ENCODE results near the gene NTMT1. TPM values are rescaled to one million over a fixed set of nuclear protein-coding genes. Genes with fewer than 3 reads are reported as not detected.

Gene NTMT1
- total and polyA plus RNA-seq, 4 experiments from 2014 or later, result 45.0 to 55.1 (median 46.9) TPM

DNA sequence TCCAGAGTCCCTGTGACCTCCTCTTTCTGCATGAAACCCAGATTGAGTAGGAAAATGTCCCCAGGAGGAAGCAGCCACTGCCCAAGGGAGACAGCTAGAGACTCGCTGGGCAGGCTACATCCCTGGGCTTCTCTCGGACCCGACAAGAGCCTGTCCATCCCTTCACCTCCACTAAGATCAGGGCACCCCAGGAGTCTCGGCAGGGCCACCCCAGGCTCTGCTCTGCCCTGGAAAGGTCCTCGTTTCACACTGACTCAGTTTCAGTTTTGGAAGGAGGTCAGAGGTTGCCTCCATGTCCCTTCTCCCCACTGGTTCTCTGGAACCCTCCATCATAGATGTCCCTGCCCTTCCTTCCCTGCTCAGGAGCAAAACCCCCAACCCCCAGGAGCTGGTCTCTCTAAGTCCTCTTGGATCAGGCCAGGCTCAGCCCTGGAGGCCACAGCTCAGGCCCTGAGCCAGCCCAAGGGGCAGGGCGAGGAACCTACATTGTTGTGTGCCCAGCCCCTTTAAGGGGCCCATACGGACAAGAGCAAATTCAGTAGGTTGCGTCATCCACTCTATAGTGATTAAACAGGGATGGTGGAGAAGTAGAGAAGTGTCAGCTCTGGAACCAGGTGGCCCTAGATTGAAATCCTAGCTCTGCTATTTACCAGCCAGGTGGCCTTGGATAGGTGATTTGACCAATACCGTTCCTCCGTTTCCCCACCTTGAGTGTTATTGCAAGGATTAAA lies 42.5 kb upstream of the NTMT1 start:
- H3K27me3 ChIP-seq (ENCODE audit: insufficient read depth, low read length), result no peaks in the 10 kb centered on the region
- ChIA-PET CTCF (ENCODE audit: partially characterized antibody) (interaction anchor here (0.7 to 2.9 kb wide), 10 partner anchors 8 to 452 kb away, joined by 3 to 6 read pairs (median 4); partner anchors contain the start of gene NTMT1), POLR2A (ENCODE audit: partially characterized antibody) (interaction anchor here (0.9 to 2.9 kb wide), 6 partner anchors 14 to 443 kb away, joined by 3 to 17 read pairs (median 4); partner anchors contain the start of gene IER5L)
- intact Hi-C loops (cut with micrococcal nuclease), result loop anchor here (1.0 kb wide), 1 partner anchor 43 kb away; the partner anchor contains the start of gene NTMT1
- H3K27me3 Mint-ChIP-seq, result no peaks in the 10 kb centered on the region
- no peaks in the 10 kb centered on the region for H3K36me3 Mint-ChIP-seq
- H3K4me1 Mint-ChIP-seq, result peaks cover 27 to 82% (median 54%) of the 10 kb centered on the region in 4 donors
- H3K36me3 ChIP-seq (ENCODE audit: insufficient read depth, low read length), result no peaks in the 10 kb centered on the region
- H3K27ac ChIP-seq (ENCODE audit: low read depth, low read length), result no peak overlapping the region
- no peak for DNase-seq
- peaks cover 52% of the 10 kb centered on the region for H3K4me1 ChIP-seq (ENCODE audit: insufficient read depth, low read length)
- H3K4me3 Mint-ChIP-seq, result peak overlapping the region in 4 of 8 donors; percentile 7 to 39 (median 18)
- no peaks in the 10 kb centered on the region for H3K9me3 ChIP-seq (ENCODE audit: control insufficient read depth in 1 of 2, low read length in 2 of 2)
- H3K27ac Mint-ChIP-seq, result peak overlapping the region in 5 of 7 donors; percentile 14 to 92 (median 41)
- H3K4me3 ChIP-seq (ENCODE audit: low read length in 2 of 2), result no peak overlapping the region
- H3K9me3 Mint-ChIP-seq, result no peaks in the 10 kb centered on the region

- DNase-seq, result peak; percentile 59 to 67 (median 62)
- peak overlapping the region; percentile 20 to 92 (median 83) for H3K27ac Mint-ChIP-seq
- intact Hi-C loops (cut with micrococcal nuclease), result loop anchor here (1.0 kb wide), 1 partner anchor 42 kb away; the partner anchor contains the start of gene NTMT1
- peaks cover 52% of the 10 kb centered on the region for H3K4me1 ChIP-seq (ENCODE audit: insufficient read depth, low read length)
- no peaks in the 10 kb centered on the region for H3K36me3 ChIP-seq (ENCODE audit: insufficient read depth, low read length)
- H3K27ac ChIP-seq (ENCODE audit: low read depth, low read length), result no peak overlapping the region
- no peaks in the 10 kb centered on the region for H3K36me3 Mint-ChIP-seq
- H3K9me3 ChIP-seq (ENCODE audit: control insufficient read depth in 1 of 2, low read length in 2 of 2), result no peaks in the 10 kb centered on the region
- H3K27me3 ChIP-seq (ENCODE audit: insufficient read depth, low read length), result no peaks in the 10 kb centered on the region
- ChIA-PET POLR2A (ENCODE audit: partially characterized antibody) (interaction anchor here (0.9 to 2.9 kb wide), 8 partner anchors 13 to 444 kb away, joined by 3 to 17 read pairs (median 4); partner anchors contain the start of gene IER5L), CTCF (ENCODE audit: partially characterized antibody) (interaction anchor here (0.6 to 2.9 kb wide), 11 partner anchors 9 to 452 kb away, joined by 3 to 6 read pairs (median 4); partner anchors contain the start of gene NTMT1)
- no peaks in the 10 kb centered on the region for H3K9me3 Mint-ChIP-seq
- H3K4me1 Mint-ChIP-seq, result peaks cover 26 to 77% (median 52%) of the 10 kb centered on the region in 4 donors
- H3K27me3 Mint-ChIP-seq, result no peaks in the 10 kb centered on the region
- peak overlapping the region in 5 of 8 donors; percentile 19 to 70 (median 32) for H3K4me3 Mint-ChIP-seq
- no peak overlapping the region for H3K4me3 ChIP-seq (ENCODE audit: low read length in 2 of 2)
Observed at GRCh38 chr9:129584136-129584535, 41.8 kb upstream of the NTMT1 start.

GRCh38 chr9:129585352-129585751 lies 40.6 kb upstream of the NTMT1 start:
- H3K9me3 ChIP-seq (ENCODE audit: control insufficient read depth in 1 of 2, low read length in 2 of 2), result no peaks in the 10 kb centered on the region
- Mint-ChIP-seq H3K27me3 (no peaks in the 10 kb centered on the region), H3K4me1 (peaks cover 16 to 64% (median 40%) of the 10 kb centered on the region in 4 donors), H3K36me3 (no peaks in the 10 kb centered on the region), H3K27ac (peak overlapping the region in 1 of 7 donors; percentile 59), H3K4me3 (no peak overlapping the region), H3K9me3 (no peaks in the 10 kb centered on the region)
- CTCF ChIA-PET (ENCODE audit: partially characterized antibody), result interaction anchor here (0.7 to 2.9 kb wide), 4 partner anchors 12 to 411 kb away, joined by 3 to 6 read pairs (median 4); no protein-coding TSS in a partner anchor
- no peak overlapping the region for H3K27ac ChIP-seq (ENCODE audit: low read depth, low read length)
- intact Hi-C loops (cut with micrococcal nuclease), result no loop called here
- POLR2A ChIA-PET (ENCODE audit: partially characterized antibody), result no interaction called here
- H3K4me1 ChIP-seq (ENCODE audit: insufficient read depth, low read length), result peaks cover 41% of the 10 kb centered on the region
- no peaks in the 10 kb centered on the region for H3K36me3 ChIP-seq (ENCODE audit: insufficient read depth, low read length)
- H3K4me3 ChIP-seq (ENCODE audit: low read length in 2 of 2), result no peak overlapping the region
- no peak for DNase-seq
- no peaks in the 10 kb centered on the region for H3K27me3 ChIP-seq (ENCODE audit: insufficient read depth, low read length)

DNA sequence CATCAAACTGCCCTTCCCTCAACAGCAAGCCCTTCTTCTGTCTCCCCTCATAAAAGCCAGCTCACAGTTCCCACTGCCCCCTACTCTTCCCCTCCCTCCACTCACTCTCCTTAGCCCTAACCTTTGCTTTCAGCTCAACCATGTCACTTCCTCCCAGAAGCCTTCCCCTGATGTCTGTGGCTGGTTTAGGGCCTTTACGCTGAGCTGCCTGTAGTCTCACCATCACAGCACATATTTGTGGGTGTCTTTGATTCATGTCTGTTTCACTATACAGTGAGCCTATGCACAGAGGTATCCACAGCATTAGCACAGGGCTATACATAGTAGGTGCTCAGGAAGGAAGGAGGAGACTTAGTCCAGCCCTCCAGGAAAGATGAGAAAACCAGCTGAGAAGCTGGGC lies 39.7 kb upstream of the NTMT1 start:
- POLR2A ChIA-PET (ENCODE audit: partially characterized antibody), result no interaction called here
- H3K4me1 Mint-ChIP-seq, result peaks cover 14 to 58% (median 35%) of the 10 kb centered on the region in 4 donors
- H3K4me1 ChIP-seq (ENCODE audit: insufficient read depth, low read length), result peaks cover 34% of the 10 kb centered on the region

DNA sequence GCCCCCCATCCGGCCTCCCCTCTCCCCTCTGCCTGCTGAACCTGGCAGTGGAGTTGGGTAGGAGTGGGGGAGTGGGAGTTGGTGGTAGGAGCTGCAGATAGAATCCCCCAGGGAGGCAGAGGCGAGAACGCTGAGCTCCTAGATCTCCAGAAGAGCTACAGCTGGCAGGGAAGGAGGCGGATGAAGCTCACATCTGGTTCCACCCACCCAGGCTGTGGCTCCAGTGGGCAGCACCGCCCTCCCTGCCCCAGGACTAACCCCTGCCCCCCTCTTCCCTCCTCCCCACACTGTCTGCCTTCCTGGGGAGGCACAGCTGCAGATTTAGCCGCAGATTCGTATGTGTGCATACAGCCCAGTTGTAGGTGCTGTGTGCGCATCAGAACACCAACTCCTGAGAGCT lies 39.3 kb upstream of the NTMT1 start:
- Histone ChIP-seq H3K36me3 (ENCODE audit: insufficient read depth, low read length) (no peaks in the 10 kb centered on the region), H3K27me3 (ENCODE audit: insufficient read depth, low read length) (no peaks in the 10 kb centered on the region), H3K4me3 (ENCODE audit: low read length in 2 of 2) (no peak overlapping the region), H3K9me3 (ENCODE audit: control insufficient read depth in 1 of 2, low read length in 2 of 2) (no peaks in the 10 kb centered on the region), H3K27ac (ENCODE audit: low read depth, low read length) (no peak overlapping the region), H3K4me1 (ENCODE audit: insufficient read depth, low read length) (peaks cover 30% of the 10 kb centered on the region)
- Mint-ChIP-seq H3K27me3 (peaks cover 0 to 1% of the 10 kb centered on the region in 2 donors), H3K36me3 (no peaks in the 10 kb centered on the region), H3K4me1 (peaks cover 13 to 55% (median 35%) of the 10 kb centered on the region in 4 donors), H3K4me3 (peak overlapping the region in 4 of 8 donors; percentile 21 to 61 (median 49)), H3K9me3 (no peaks in the 10 kb centered on the region), H3K27ac (peak overlapping the region in 4 of 7 donors; percentile 53 to 87 (median 80))
- POLR2A ChIA-PET (ENCODE audit: partially characterized antibody), result no interaction called here
- DNase-seq, result peak in 1 of 5 donors; percentile 47
- CTCF ChIA-PET (ENCODE audit: partially characterized antibody), result interaction anchor here (0.9 to 1.3 kb wide), 4 partner anchors 18 to 455 kb away, joined by 3 to 5 read pairs (median 4); no protein-coding TSS in a partner anchor
- intact Hi-C loops (cut with micrococcal nuclease), result no loop called here

More for the DNA sequence above, 39.7 kb upstream of the NTMT1 start:
- Histone ChIP-seq H3K4me3 (ENCODE audit: low read length in 2 of 2) (no peak overlapping the region), H3K9me3 (ENCODE audit: control insufficient read depth in 1 of 2, low read length in 2 of 2) (no peaks in the 10 kb centered on the region), H3K27me3 (ENCODE audit: insufficient read depth, low read length) (no peaks in the 10 kb centered on the region), H3K27ac (ENCODE audit: low read depth, low read length) (no peak overlapping the region), H3K36me3 (ENCODE audit: insufficient read depth, low read length) (no peaks in the 10 kb centered on the region)
- DNase-seq, result no peak
- Mint-ChIP-seq H3K27me3 (peaks cover 0 to 1% of the 10 kb centered on the region in 2 donors), H3K9me3 (no peaks in the 10 kb centered on the region), H3K27ac (peak overlapping the region in 5 of 7 donors; percentile 51 to 89 (median 74)), H3K36me3 (no peaks in the 10 kb centered on the region), H3K4me3 (no peak overlapping the region)
- intact Hi-C loops (cut with micrococcal nuclease), result no loop called here
- CTCF ChIA-PET (ENCODE audit: partially characterized antibody), result interaction anchor here (0.9 to 1.3 kb wide), 2 partner anchors 17 to 446 kb away, joined by 3 to 5 read pairs; no protein-coding TSS in a partner anchor

DNA sequence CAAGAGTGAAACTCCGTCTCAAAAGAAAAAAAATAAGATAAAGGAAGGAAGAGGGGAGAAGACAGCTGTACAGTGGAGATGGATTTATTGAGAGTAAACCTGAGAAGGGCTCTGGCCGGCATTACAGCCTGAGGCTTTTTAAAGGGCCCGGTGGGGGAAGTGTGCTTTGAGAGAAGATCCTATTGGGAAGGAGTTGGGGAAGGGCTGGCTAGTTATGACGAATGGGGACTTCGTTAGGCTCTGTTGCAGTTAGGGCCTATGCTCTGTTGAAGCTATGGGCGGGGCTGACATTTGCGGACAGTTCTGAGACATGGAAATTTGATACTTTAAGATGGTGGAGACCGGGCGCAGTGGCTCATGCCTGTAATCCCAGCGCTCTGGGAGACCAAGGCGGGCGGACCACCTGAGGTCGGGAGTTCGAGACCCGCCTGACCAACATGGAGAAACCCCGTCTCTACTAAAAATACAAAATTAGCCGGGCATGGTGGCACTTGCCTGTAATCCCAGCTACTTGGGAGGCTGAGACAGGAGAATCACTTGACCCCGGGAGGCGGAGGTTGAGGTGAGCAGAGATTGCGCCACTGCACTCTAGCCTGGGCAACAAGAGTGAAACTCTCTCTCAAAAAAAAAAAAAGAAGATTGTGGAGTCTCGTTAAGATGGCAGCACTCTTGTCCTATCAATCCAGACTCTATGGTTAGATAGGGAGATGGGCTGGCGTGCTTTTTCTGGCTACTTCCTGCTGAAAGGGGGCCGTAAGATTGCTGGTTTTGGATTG lies 38.3 kb upstream of the NTMT1 start:
- Mint-ChIP-seq H3K36me3 (no peaks in the 10 kb centered on the region), H3K4me3 (no peak overlapping the region), H3K27me3 (peaks cover 0 to 1% of the 10 kb centered on the region in 2 donors), H3K4me1 (peaks cover 9 to 46% (median 28%) of the 10 kb centered on the region in 4 donors), H3K27ac (peak overlapping the region in 2 of 7 donors; percentile 5 to 59), H3K9me3 (no peaks in the 10 kb centered on the region)
- ChIA-PET CTCF (ENCODE audit: partially characterized antibody) (interaction anchor here (0.9 to 1.3 kb wide), 4 partner anchors 413 to 456 kb away, joined by 3 to 5 read pairs (median 4); no protein-coding TSS in a partner anchor), POLR2A (ENCODE audit: partially characterized antibody) (no interaction called here)
- intact Hi-C loops (cut with micrococcal nuclease), result no loop called here
- Histone ChIP-seq H3K4me1 (ENCODE audit: insufficient read depth, low read length) (peaks cover 20% of the 10 kb centered on the region), H3K27ac (ENCODE audit: low read depth, low read length) (no peak overlapping the region), H3K27me3 (ENCODE audit: insufficient read depth, low read length) (no peaks in the 10 kb centered on the region), H3K36me3 (ENCODE audit: insufficient read depth, low read length) (no peaks in the 10 kb centered on the region), H3K9me3 (ENCODE audit: control insufficient read depth in 1 of 2, low read length in 2 of 2) (no peaks in the 10 kb centered on the region), H3K4me3 (ENCODE audit: low read length in 2 of 2) (no peak overlapping the region)
- no peak for DNase-seq

Data from CD4-positive, alpha-beta memory T cell (primary cell).